Hepatocyte (in vitro differentiated cells): Measurements from ENCODE around the gene NMUR2.

Experiments
- EZH2 ChIP-seq: fragments of 200-600 bp; sonication (generic); IDR thresholded peaks from 2 replicates; pipeline ENCODE4 v1.6.1; 2016; ENCODE audit warnings: antibody characterized with exemption, mild to moderate bottlenecking, borderline replicate concordance
- EZH2phosphoT487 ChIP-seq: fragments of 200-600 bp; sonication (generic); IDR thresholded peaks from one replicate; pipeline ENCODE4 v1.6.1; 2018; ENCODE audit warnings: antibody characterized with exemption, mild to moderate bottlenecking, low read depth, moderate library complexity; ENCODE audit not compliant: unreplicated experiment, severe bottlenecking
- TF ChIP-seq, protein P1 (sequence below): fragments of 200-600 bp; sonication (generic); IDR thresholded peaks from 2 replicates; pipeline ENCODE4 v1.5.1; 2016; ENCODE audit warnings: antibody characterized with exemption, mild to moderate bottlenecking; ENCODE audit not compliant: poor library complexity

DNA sequence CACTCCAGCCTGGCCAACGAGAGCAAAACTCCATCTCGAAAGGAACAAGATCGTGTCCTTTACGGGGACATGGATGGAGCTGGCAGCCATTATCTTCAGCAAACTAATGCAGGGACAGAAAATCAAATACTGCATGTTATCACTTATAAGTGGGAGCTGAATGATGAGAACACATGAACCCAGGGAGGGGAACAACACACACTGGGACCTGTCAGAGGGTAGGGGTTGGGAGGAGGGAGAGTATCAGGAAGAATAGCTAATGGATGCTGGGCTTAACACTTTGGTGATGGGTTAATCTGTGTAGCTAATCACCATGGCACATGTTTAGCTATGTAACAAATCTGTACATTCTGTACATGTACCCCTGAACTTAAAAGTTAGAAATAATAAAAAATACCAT lies 40.9 kb downstream of the NMUR2 start:
- TF ChIP-seq, protein P1, sequence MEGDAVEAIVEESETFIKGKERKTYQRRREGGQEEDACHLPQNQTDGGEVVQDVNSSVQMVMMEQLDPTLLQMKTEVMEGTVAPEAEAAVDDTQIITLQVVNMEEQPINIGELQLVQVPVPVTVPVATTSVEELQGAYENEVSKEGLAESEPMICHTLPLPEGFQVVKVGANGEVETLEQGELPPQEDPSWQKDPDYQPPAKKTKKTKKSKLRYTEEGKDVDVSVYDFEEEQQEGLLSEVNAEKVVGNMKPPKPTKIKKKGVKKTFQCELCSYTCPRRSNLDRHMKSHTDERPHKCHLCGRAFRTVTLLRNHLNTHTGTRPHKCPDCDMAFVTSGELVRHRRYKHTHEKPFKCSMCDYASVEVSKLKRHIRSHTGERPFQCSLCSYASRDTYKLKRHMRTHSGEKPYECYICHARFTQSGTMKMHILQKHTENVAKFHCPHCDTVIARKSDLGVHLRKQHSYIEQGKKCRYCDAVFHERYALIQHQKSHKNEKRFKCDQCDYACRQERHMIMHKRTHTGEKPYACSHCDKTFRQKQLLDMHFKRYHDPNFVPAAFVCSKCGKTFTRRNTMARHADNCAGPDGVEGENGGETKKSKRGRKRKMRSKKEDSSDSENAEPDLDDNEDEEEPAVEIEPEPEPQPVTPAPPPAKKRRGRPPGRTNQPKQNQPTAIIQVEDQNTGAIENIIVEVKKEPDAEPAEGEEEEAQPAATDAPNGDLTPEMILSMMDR = no peak
- TF ChIP-seq EZH2 (no peak), EZH2phosphoT487 (no peak)
